22Rv1 (cell line): ENCODE data around the gene MATCAP1.

ENCODE experiments used
- CTCF ChIP-seq: fragments of 450-650 bp; IDR thresholded peaks from 2 replicates; pipeline ENCODE4 v1.5.1; 2017; ENCODE audit warnings: mild to moderate bottlenecking
- ZFX ChIP-seq: fragments of 450-650 bp; IDR thresholded peaks from 2 replicates; pipeline ENCODE4 v1.6.1; 2017; ENCODE audit warnings: antibody characterized with exemption, borderline replicate concordance

- TF ChIP-seq CTCF (no peak), ZFX (no peak)
Measured at GRCh38 chr16:67151431-67152097, 32.2 kb downstream of the MATCAP1 start.
